Right ventricle myocardium superior (tissue), 1 donor: ENCODE data around the gene ALDH3A1. TPM values are rescaled to one million over a fixed set of nuclear protein-coding genes. Genes with fewer than 3 reads are reported as not detected.

ENCODE experiments used
- ATAC-seq: fragments of 200-7000 bp; cut with Tn5 transposase; one replicate; pipeline ENCODE4 v1.9.1; 2020; ENCODE audit warnings: mild to moderate bottlenecking; ENCODE audit not compliant: poor library complexity
- DNase-seq: peaks from one replicate; pipeline ENCODE4 v3.0.0-alpha.2; 2020
- intact Hi-C: fragments of 100-400 bp; cut with DNase I; formaldehyde crosslinking; loops from one replicate; pipeline ENCODE4 v1.11.2; 2022
- total RNA-seq: library from RNA; stranded (reverse); fragmentation: NEBNext Ultra II Directional; extraction: Animal tissue kit (Norgen Biotek cat#: 25700); gene quantifications from one replicate; pipeline ENCODE4 v1.2.1, GENCODE V29; 2021
- donor health status: DM: no; HTN: yes; CAD: no; lungs with severe emphysema.

Gene ALDH3A1
- total RNA-seq, 1 donor from 2014 or later: 0.27 TPM

DNA sequence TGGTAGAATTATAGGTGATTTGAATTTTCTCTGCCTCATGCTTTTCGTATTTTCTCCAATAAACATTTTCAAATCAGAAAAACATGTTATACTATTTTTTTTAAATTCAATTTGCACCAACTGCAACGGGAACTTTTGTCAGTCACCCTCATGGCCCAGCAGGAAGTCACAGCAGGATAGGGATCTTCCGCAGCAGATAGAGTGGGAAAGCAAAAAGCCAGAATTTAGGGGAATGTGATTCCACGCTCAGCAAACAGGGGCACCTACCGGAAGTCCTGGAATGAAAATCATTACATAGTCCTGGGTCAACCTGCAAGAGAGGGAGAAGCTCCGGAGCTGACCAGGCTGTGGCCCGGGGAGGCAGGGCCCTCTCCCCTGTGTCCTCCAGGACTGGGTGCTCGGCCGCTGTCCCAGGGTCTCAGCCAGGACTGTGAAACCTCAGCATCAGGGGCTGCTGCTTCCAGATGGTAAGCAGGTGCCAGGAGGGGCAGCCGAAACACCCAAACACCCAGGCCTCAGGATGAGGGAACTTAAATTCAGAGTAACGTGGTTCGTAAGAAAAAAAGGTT, 35.6 kb downstream of the ALDH3A1 start:
- DNase-seq: no peak
- ATAC-seq: no peak
- intact Hi-C loops: no loop called here

DNA sequence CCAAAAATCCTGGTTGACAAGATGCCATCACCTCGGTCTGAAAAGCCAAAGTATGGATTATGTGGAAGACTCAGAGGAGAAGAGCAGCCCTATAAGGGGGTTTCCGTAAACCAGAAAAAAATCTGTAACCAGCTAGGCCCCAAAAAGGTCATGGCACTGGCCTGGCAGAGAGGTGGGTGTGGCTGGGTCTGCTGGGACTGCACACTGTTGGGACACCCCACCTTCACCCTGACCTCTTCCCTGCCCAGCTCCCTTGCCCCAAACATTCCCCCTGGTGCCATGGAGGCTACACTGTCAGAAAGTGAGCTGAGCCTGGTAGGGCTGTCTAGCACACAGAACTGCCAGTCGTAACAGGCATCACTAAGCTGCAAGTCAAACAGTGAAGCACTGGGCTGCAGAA, 38.3 kb downstream of the ALDH3A1 start:
- intact Hi-C loops: no loop called here
- no peak for ATAC-seq
- no peak for DNase-seq

DNA sequence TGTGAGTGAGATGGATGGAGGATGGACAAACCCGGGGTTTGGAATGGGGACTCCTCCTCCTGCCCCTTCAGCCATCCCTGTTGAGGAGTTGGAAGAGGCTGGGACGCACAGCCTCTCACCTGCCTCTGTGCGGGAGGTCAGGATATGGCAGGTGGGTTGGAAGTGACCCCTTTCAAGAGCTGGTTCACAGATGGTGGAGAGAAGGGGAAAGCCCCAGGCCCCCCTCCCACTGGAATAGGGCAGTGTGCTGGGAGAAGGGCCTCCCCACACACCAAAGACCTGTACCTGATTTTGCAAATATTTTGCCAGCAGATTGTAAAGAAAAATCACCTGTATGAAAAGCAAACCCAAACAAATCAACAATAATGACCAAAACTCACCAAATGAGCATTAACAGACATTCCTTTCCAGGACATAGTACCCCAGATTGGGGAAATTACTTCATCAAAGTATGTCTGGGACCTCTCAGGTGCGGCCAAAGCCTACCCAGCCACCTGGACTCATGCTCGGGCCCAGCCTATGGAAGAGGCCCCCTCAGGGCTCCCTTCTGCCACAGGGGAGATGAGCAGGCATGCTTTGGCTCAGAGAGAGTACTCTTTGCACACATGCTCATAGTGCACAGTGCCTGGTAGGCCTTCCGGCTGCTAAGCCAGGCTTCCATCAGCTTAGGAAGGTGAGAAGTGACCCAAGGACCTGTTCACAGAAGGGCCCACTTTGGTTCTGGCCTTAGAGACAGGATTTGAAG, 39.5 kb downstream of the ALDH3A1 start:
- intact Hi-C loops: no loop called here

DNA sequence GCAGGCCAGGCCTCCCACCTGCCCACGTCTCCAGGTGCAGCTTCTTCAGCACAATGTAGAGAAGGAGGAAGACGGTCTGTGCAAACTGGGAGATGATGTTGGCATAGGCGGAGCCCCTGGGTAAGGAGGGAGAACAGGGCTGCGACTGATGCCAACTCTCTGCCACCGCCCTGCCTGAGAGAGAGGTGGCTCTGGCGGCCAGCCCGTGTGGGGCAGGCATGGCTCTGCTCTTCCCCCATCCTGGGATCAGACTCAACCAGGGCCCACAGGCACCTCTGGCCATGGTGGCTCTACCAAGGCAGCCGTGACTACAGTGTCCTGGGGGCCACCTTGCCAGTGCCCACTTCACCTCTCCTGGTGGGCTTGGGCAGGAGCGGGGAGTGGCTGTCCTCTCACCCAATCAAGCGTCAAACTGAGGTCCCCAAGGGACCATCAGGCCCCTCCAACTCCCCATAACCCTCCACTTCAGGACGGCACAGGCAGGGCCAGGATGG, 40.3 kb downstream of the ALDH3A1 start:
- ATAC-seq (peak; percentile 61), DNase-seq (peak; percentile 58)
- intact Hi-C loops: no loop called here

More for the DNA sequence above, 39.5 kb downstream of the ALDH3A1 start:
- no peak for ATAC-seq
- no peak for DNase-seq

DNA sequence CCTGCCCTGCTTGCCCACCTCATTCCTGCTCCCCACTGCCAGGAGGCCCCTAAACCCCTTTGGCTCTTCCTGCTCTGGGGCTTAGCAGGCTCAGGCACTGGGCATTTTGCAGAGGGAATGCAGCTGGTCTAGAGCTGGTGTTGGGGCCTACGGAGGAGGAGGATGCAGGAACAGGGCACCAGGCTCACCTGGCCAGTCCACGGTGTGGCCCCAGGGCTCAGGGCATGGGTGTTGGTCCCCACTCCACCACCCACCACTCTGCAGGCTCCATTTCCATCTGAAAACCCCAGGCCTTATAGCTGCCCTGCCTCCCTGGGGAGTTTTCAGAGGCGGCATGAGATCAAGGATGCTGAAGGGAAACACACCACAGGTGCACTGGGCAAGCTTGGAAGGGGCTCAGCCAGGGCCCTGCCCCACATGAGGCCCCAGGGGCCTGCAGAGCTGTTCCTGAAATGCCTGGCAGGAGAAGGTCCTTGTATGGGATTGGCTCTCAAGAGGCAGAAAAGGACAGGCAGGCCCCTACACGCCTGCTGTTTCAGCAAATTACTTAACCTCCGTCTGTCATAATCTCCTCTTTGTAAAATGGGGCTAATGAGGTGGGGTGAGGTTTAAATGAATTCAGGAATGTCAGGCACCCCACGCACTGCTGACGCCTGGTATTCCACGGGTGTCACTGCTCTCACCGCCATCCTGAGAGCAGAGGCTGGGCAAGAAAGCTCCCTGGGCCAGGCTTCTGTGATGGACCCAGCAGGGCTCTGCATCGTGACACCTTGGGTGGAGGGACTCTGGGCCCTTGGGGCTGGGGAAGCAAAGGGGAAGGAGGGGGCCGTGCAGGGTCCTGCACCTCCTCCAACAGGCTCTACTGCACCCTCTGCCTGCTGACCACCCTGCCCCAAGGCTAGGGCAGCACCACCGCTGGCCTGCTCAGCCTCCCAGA, 41.0 kb downstream of the ALDH3A1 start:
- ATAC-seq (no peak), DNase-seq (no peak)
- intact Hi-C loops: no loop called here

DNA sequence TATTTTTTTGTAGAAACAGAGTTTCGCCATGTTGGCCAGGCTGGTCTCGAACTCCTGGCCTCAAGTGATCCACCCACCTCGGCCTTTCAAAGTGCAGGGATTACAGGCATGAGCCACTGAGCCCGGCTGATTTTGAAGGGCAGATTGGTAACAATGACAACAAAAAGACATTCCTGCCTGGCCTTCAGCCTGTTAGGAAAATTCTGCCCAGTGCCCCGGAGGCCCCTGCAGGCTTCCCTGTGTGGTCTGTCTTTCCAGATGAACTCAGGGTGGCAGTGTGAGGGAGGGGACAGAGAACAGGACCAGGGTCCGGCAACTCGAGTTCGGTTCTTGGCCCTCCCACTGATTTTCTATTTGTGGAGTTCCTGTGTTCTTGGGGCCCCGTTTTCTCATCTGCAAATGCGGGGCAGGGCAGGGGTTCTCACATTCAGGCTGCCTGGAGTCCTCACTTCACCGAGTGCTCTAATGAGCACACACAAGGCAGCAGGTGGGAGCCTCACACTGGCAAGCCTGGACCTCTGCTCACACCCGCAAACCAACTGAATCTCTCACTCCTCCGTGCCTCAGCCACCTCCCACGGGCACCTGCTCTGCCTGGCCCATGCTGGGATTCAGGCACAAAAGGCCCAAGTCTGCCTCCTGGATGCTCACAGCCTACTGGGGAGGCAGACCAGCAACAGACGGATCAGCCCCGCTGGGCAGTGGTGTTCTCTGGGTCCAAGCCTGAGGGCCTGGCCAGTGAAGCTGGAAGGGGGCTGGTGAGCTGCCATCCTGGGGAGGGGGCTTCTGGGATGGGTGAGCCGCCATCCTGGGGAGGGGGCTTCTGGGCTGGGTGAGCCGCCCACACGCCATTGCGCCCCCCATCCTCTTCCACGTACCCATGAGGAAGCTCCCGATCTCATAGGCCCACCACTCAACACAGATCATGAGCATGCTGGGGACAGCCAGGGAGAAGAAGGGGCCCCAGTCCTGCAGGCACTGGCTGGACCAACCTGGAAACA, 42.0 kb downstream of the ALDH3A1 start:
- no peak for ATAC-seq
- DNase-seq: no peak
- intact Hi-C loops: no loop called here

DNA sequence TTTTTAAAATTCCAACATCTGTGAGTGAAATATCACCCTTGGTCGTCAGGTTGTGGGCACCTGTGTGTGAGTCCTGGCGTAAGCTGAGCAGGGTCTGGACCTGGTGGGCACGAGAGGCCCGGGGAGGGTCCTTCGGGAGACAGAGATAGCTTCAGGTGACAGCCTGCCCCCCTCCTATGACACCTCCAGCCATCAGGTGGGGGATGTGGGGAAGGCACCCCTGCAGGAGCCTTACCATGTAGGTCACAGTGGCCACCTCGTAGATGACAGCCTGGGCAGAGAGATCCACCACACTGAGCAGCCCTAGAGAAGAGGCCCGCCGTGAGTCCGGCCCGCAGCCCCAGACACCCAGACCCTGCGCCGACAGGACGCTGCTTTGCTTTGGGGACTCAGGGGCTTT, 42.9 kb downstream of the ALDH3A1 start:
- no peak for DNase-seq
- intact Hi-C loops: no loop called here
- no peak for ATAC-seq

DNA sequence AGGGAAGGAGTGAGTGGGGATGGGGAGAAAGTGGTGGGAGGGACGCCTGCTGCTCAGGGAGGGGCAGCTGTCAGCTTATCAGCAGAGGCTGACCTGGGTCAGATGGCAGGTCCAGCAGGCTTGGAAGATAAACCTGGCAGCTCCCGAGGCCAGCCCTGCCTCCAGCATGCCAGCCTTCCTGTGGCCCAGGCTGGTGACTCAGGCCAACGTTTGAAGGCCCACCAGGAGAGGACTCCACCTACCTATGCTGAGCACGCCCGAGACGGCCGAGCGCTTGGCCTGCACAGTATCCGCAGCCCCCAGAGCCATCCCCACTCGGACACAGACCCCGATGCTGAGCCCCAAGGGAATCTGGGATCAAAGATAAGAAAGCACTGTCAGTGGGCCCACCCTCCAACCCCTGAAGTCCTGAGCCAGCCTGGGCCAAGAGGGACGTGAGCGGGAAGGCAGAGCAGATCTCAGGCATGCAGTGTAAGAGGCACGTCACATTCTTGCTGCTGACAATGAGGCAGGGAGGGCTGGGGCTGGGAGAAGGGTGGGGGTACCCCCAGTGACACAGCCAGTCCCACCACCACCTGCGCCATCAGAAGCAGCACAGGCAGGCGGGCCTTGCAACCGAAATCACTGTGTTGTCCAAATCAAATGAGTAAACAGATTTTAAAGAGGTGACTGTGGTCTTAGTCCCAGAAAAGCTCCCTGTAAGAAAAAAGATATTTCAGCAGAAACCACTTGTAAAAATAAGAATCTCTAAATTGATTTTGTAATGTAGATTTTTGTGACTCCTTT, 44.1 kb downstream of the ALDH3A1 start:
- DNase-seq: no peak
- peak; percentile 69 for ATAC-seq
- intact Hi-C loops: no loop called here

DNA sequence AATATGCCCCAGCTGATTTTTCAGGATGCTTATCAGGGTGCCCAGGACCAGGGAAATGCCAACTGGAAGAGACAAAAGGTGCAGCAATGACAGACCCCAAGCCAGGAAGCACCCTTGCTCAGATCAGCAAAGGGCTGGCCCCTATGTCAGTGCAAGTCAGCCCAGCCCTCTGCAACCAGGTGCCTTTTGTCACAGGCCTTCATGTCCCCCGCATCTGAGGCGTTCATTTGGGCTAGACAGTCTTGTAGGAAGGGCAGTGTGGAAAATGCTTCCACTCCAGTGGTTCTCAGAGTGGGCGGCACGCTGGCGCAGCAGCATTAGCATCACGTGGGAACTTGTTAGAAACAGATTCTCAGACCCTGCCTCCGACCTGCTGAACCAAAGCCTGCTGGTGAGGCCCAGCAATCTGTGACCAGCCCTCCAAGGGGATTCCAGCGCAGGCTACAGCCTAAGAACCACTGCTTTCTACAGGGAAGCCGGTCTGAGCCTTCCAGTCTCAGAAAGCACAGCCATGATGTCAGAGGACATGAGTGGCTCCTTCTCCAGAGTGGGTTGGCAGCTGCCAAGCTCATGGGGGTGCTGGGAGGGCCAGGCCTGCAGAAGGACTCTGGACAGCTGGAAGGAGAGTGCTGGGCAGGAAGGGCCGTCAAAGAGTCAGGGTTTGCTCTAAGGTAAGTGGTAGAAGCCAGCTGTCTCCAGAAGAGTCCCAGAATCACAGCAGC, 44.8 kb downstream of the ALDH3A1 start:
- intact Hi-C loops: no loop called here
- peak; percentile 71 for ATAC-seq
- no peak for DNase-seq

DNA sequence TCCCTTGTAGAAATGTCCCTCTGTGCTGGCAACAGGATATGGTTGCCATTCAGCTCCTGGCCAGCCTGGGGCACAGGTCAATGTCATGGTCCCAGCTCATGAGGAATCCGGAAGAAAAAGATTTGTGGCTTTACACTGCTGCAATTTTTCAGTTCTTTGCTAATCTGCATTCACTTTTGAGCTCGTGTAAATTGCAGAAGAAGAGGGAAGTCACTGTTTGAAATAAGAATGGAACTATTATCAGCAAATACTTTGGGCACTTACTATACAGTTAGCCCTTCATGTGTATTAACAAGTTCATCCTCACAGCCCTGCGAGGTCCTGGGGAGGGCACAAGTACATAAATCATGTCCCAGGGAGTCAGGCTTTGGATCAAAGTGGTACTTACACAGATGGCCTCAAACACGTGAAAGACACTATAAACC, 45.9 kb downstream of the ALDH3A1 start:
- ATAC-seq (no peak), DNase-seq (no peak)
- intact Hi-C loops: no loop called here

Other genes with a start within 250 kb of the ALDH3A1 start
- 3.7 TPM for gene SLC47A1, start 214.4 kb downstream of the ALDH3A1 start, total RNA-seq
- 53.6 TPM for gene ALDH3A2, start 99.5 kb downstream of the ALDH3A1 start, total RNA-seq
- not detected for gene SLC47A2, start 31.7 kb downstream of the ALDH3A1 start, total RNA-seq
- gene ULK2, start 119.6 kb upstream of the ALDH3A1 start, total RNA-seq: 14.6 TPM
- 13.8 TPM for gene AKAP10, start 229.5 kb upstream of the ALDH3A1 start, total RNA-seq